GM12872 (cell line): ENCODE data around the gene TAB3.

Source experiments
- TF ChIP-seq, protein P1 (sequence below): IDR thresholded peaks from 3 replicates; pipeline ENCODE4 v1.5.1; 2011; ENCODE audit warnings: low read depth, mild to moderate bottlenecking, low read length, moderate library complexity; ENCODE audit not compliant: insufficient read depth

The TAB3 gene

DNA sequence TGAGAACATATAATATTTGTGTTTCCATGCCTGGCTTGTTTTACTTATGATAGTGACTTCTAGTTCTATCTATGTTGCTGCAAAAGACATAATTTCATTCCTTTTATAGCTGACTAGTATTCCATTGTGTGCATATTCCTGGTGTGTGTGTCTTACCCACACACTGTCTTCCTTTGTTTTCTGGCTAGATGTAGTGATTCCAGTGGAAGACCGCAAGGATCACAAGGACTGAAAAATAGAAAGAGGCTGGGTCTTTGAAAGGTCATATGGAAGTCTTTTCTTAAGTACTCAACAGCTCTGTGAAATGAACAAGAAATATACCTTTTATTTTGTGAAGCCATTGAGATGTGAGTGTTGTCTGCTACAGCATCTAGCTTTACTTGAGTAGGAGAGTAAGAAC, 29.4 kb upstream of the TAB3 start:
- TF ChIP-seq, protein P1, sequence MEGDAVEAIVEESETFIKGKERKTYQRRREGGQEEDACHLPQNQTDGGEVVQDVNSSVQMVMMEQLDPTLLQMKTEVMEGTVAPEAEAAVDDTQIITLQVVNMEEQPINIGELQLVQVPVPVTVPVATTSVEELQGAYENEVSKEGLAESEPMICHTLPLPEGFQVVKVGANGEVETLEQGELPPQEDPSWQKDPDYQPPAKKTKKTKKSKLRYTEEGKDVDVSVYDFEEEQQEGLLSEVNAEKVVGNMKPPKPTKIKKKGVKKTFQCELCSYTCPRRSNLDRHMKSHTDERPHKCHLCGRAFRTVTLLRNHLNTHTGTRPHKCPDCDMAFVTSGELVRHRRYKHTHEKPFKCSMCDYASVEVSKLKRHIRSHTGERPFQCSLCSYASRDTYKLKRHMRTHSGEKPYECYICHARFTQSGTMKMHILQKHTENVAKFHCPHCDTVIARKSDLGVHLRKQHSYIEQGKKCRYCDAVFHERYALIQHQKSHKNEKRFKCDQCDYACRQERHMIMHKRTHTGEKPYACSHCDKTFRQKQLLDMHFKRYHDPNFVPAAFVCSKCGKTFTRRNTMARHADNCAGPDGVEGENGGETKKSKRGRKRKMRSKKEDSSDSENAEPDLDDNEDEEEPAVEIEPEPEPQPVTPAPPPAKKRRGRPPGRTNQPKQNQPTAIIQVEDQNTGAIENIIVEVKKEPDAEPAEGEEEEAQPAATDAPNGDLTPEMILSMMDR = no peak

DNA sequence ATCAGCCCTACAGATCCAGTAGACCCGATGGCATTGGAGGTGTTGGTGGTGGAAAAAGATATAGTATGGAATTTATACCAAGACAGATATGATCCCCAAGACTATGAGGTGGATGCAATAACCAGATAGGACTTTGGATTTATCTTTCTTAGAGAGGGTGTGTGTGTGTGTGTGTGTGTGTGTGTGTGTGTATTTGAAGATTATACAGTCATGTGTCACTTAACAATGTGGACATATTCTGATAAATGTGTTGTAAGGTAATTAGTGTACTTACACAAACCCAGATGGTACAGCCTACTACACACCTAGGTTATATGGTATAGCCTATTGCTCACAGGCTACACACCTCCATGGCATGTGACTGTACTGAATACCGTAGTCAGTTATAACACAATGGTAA, 24.4 kb upstream of the TAB3 start:
- TF ChIP-seq, protein P1 = no peak

DNA sequence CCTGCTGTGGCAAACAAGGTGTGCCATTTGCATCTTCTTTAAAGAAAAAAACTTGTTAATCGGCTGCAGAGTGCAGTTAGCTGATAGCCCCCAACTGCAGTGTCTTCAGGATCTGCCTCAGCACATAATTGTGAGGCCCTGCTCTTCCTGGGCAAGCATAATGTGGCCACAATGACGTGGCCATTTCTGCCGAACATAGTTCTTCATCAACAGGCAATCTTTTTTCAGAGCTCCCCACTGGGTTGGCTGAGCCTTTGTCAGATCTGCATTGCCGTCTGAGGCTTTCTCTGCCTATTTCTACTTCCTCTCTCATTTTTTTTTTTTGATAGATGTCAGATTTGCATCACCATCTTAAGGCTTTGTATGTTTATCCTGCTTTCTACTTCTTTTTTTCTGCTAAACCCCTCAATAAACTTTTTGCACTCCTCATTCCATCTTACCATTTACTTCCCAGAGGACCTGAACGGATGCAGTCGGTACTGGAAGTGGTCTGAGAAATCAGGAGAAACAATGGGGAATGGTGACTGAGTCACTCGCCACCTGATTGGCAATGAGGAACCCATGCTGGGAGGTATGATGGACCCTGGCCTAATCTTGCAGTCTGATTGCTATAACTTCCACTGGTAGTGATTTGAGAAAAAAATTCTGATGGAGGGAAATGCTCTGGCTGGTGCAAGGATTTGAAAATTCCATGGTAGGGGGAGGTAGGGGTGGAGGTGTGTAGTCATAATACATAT, 21.2 kb upstream of the TAB3 start:
- TF ChIP-seq, protein P1 = no peak

DNA sequence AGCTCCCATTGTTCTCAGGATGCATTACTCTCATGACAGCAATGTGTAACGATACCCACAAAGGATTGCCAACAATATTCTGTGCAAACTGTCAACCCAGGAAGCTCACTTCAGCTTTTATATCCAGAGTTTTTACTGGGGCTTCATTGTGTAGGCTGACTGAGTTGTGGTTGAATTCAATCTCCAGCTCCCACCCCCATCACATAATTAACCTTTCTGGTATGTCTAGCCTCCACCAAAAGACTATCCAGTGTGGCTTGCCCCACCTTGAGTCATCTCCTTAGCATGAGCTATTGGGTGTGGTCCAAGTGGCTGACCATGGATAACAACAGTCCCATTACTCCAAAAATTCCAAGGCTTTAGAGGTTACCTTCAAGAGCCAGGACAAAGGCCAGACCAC, 17.7 kb upstream of the TAB3 start:
- TF ChIP-seq, protein P1 = no peak

DNA sequence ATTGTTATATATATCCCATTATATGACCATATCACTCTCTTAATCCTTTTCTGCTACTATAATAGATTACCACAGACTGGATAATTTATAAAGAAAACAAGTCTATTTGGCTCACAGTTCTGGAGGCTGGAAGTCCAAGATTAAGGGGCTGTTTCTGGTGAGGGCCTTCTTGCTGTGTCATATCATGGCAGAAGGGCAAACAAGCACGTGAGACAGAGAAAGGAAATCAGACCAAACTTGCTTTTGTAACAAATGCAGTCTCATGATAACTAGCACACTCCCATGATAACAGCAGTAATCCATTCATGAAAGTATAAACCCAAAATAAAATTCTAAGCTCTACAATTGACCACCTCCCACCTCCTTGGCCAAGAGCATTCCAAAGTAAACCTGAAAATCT, 16.3 kb upstream of the TAB3 start:
- TF ChIP-seq, protein P1 = no peak

DNA sequence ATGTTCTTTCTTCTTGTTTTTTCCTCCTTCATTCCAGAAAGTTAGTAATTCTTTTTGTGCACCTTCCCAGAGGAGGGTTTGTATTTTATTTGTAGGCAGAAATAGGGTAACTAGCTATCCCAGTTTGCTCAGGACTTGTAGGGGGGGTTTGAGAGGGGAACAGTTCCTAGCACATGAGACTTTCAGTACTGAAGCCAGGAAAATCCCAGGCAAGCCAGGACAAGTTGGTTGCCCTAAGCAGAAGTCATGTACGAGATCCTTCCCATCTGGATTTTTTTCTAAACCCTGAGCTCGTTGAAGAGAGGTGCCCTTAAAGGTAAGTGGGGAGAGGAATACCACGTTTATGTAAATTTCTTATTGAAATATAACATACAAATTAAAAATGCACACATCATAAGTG, 15.6 kb upstream of the TAB3 start:
- TF ChIP-seq, protein P1 = no peak

DNA sequence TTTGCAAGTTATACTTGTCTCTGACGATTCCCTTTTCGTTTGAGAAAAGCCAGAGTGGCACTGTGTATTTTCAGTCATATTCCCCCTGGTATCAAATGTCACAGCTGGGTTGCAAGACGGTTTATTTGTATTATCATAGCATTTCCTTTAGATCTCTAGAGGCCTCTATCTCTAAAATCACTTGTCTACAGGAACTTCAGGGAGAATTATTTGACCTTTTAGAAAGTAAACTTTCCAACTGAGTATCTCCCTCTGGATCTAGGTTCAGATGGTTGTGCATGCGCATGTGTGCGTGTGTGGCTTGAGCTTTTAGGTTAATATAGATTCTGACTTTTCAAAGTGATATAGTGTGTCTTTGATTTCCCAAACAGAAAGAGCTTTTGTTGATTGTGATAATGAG, 15.1 kb upstream of the TAB3 start:
- TF ChIP-seq, protein P1 = no peak

DNA sequence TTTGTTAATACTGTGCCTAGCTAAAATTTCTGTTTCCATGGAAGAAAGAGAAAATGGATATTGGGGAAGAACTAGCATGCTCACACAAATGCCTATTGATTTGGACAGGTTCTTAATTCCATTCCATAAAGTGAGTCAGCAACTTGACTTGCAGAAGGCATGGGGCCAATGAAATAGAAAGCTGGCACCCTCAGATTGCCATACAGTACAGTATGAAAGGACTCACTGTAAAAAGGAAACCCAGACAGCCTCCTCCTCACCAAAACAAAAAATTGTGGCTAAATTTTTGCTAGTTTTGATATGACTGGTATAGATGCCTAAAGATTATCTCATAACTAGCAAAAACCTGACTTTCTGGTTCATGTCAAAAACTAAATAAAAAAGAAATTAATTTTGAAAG, 11.2 kb upstream of the TAB3 start:
- TF ChIP-seq, protein P1 = no peak
